Tibial nerve (tissue), 4 donors: ENCODE measurements around the gene KRTAP2-4.

ENCODE experiments used
- CTCF ChIP-seq, 5 experiments: fragments of 200-600 bp in 3 of 5; fragments of 450-650 bp in 2 of 5; sonication (generic) in 3 of 5; IDR thresholded peaks; one replicate each; pipeline ENCODE4 v1.5.1; 2016 to 2019; ENCODE audit warnings: antibody characterized with exemption in 5 of 5, mild to moderate bottlenecking in 3 of 5, moderate library complexity in 2 of 5
- EP300 ChIP-seq, 2 donors: sonication (generic); formaldehyde crosslinking; IDR thresholded peaks; one replicate each; pipeline ENCODE4 v1.6.1; 2017; ENCODE audit warnings: antibody characterized with exemption in 2 of 2, mild to moderate bottlenecking in 1 of 2
- POLR2A ChIP-seq, 2 donors: fragments of 450-650 bp; IDR thresholded peaks; one replicate each; pipeline ENCODE4 v1.6.1; 2017; ENCODE audit warnings: antibody characterized with exemption in 2 of 2, mild to moderate bottlenecking in 2 of 2, moderate library complexity in 2 of 2

GRCh38 chr17:41076788-41077187 lies 11.1 kb upstream of the KRTAP2-4 start:
- TF ChIP-seq CTCF (IDR thresholded peaks at IDR 0.05) (no peak), POLR2A (IDR thresholded peaks at IDR 0.05) (no peak), EP300 (IDR thresholded peaks at IDR 0.05) (no peak)
